ENCODE results near the gene PSTPIP1.

Gene PSTPIP1

DNA sequence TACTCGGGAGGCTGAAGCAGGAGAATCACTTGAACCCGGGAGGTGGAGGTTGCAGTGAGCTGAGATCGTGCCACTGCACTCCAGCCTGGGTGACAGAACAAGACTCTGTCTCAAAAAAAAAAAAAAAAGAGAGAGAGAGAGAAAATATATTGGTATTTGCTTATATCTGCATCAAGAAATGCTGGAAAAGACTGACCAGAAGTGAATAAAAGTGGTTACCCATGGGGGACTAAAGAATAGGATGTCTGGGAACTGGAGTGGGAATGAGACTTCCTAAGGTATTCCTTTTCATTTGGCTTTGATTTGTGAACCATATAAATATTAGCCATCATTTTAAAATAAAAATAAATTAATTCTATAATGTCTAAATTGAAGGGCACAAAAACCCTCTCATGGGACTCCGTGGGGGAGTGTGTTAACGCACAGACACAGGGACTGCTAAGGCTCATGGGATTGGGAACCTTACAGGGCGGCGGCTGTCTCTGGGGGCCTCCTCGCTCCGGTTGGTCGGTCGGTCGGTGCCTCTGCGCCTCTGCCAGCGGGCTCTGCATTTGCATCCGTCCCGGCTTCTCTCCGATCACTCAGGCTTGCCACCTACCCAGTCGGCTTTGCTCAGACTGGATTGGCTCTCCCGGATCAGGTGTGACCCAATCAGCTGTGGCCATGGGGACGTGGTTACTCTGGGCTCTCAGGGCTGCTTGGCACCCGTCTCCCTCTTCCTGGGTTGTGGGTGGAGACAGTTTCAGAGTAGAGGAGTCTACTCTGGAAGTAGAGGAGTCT is 88.6 kb downstream of the PSTPIP1 start:
- no peaks in the 10 kb centered on the region for H3K4me1 ChIP-seq (ENCODE audit: low read depth, poor library complexity, severe bottlenecking)
- H3K27ac ChIP-seq: no peak overlapping the region
- no peak overlapping the region for H3K4me3 ChIP-seq (IDR thresholded peaks at IDR 0.05; ENCODE audit: insufficient read depth, low read depth, low read length)
- H3K27me3 ChIP-seq (ENCODE audit: insufficient read depth, low read depth): no peaks in the 10 kb centered on the region
- no peak for TF ChIP-seq CTCF (conservative IDR thresholded peaks at IDR 0.05; ENCODE audit: low read depth, low read length)
- no peak overlapping the region for H3K4me2 ChIP-seq
- H2AFZ ChIP-seq (ENCODE audit: low read depth): no peak overlapping the region
- no peaks in the 10 kb centered on the region for H4K20me1 ChIP-seq (ENCODE audit: insufficient read depth)
- H3K36me3 ChIP-seq (ENCODE audit: insufficient read depth): no peaks in the 10 kb centered on the region
- no peak overlapping the region for H3K9ac ChIP-seq
- no peaks in the 10 kb centered on the region for H3K79me2 ChIP-seq (ENCODE audit: insufficient read depth, low read depth)

DNA sequence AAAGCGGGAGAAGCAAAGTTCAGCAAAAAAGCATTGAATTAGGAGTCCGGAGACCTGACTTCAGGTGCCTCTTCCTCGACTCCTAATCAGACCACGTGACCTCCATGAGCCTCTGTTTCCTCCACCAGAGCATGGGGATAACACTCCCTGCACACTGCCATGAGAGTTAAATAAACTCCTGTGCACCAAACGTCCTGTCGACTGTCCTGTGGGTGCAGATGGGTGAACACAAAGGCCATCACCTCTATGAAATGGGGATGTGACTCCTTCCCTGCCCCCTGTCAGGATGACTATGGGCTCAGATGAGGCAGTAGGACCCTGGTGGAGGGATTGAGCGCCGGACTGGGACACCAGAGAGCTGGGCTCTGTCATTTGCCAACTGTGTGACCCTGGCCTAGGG is 89.5 kb downstream of the PSTPIP1 start:
- no peak for TF ChIP-seq CTCF (conservative IDR thresholded peaks at IDR 0.05; ENCODE audit: low read depth, low read length)
- no peaks in the 10 kb centered on the region for H3K79me2 ChIP-seq (ENCODE audit: insufficient read depth, low read depth)
- H3K9ac ChIP-seq: no peak overlapping the region
- no peaks in the 10 kb centered on the region for H3K4me1 ChIP-seq (ENCODE audit: low read depth, poor library complexity, severe bottlenecking)
- no peaks in the 10 kb centered on the region for H3K27me3 ChIP-seq (ENCODE audit: insufficient read depth, low read depth)
- no peak overlapping the region for H3K27ac ChIP-seq
- no peak overlapping the region for H3K4me3 ChIP-seq (IDR thresholded peaks at IDR 0.05; ENCODE audit: insufficient read depth, low read depth, low read length)
- H3K36me3 ChIP-seq (ENCODE audit: insufficient read depth): no peaks in the 10 kb centered on the region
- H4K20me1 ChIP-seq (ENCODE audit: insufficient read depth): no peaks in the 10 kb centered on the region
- no peak overlapping the region for H3K4me2 ChIP-seq
- H2AFZ ChIP-seq (ENCODE audit: low read depth): no peak overlapping the region

- Histone ChIP-seq H3K79me2 (ENCODE audit: insufficient read depth, low read depth) (no peaks in the 10 kb centered on the region), H3K27ac (no peak overlapping the region), H3K36me3 (ENCODE audit: insufficient read depth) (no peaks in the 10 kb centered on the region), H3K4me1 (ENCODE audit: low read depth, poor library complexity, severe bottlenecking) (no peaks in the 10 kb centered on the region), H3K4me3 (IDR thresholded peaks at IDR 0.05; ENCODE audit: insufficient read depth, low read depth, low read length) (no peak overlapping the region), H3K4me2 (no peak overlapping the region), H3K9ac (no peak overlapping the region), H3K27me3 (ENCODE audit: insufficient read depth, low read depth) (no peaks in the 10 kb centered on the region), H4K20me1 (ENCODE audit: insufficient read depth) (no peaks in the 10 kb centered on the region), H2AFZ (ENCODE audit: low read depth) (no peak overlapping the region)
- TF ChIP-seq CTCF (conservative IDR thresholded peaks at IDR 0.05; ENCODE audit: low read depth, low read length): no peak
Measured at GRCh38 chr15:77085297-77085696, 90.4 kb downstream of the PSTPIP1 start.
